NCI-H2107 treated with DMSO at 0.1 percent for 48 hours (cell line): Measurements from ENCODE around the gene WSCD1.

Source experiments
- DNase-seq: peaks from one replicate; lab custom pipeline; 2025; ENCODE audit not compliant: unreplicated experiment; lab: John Stamatoyannopoulos, UW

Gene WSCD1

GRCh38 chr17:6104956-6105648 lies 34.9 kb downstream of the WSCD1 start:
- no peak for DNase-seq

GRCh38 chr17:6105649-6106007 lies 35.4 kb downstream of the WSCD1 start:
- DNase-seq: no peak

GRCh38 chr17:6106212-6106611 lies 36.0 kb downstream of the WSCD1 start:
- no peak for DNase-seq

GRCh38 chr17:6107791-6108190 lies 37.6 kb downstream of the WSCD1 start:
- no peak for DNase-seq

- no peak for DNase-seq
Observed at GRCh38 chr17:6108382-6108781, 38.2 kb downstream of the WSCD1 start.

GRCh38 chr17:6108987-6109386 lies 38.8 kb downstream of the WSCD1 start:
- no peak for DNase-seq

GRCh38 chr17:6109536-6109935 lies 39.4 kb downstream of the WSCD1 start:
- no peak for DNase-seq

- no peak for DNase-seq
Observed at GRCh38 chr17:6110088-6110487, 39.9 kb downstream of the WSCD1 start.

GRCh38 chr17:6110592-6110991 lies 40.4 kb downstream of the WSCD1 start:
- DNase-seq: no peak

- no peak for DNase-seq
Observed at GRCh38 chr17:6120351-6120750, 50.2 kb downstream of the WSCD1 start.

GRCh38 chr17:6124856-6125255 lies 54.7 kb downstream of the WSCD1 start:
- DNase-seq: no peak

- no peak for DNase-seq
Observed at GRCh38 chr17:6126768-6127167, 56.6 kb downstream of the WSCD1 start.

GRCh38 chr17:6134721-6135120 lies 64.5 kb downstream of the WSCD1 start:
- DNase-seq: no peak

GRCh38 chr17:6135236-6135635 lies 65.1 kb downstream of the WSCD1 start:
- DNase-seq: no peak

GRCh38 chr17:6135996-6136395 lies 65.8 kb downstream of the WSCD1 start:
- no peak for DNase-seq

- peak; percentile 9 for DNase-seq
Observed at GRCh38 chr17:6137716-6138502, 67.7 kb downstream of the WSCD1 start.

GRCh38 chr17:6138761-6139446 lies 68.7 kb downstream of the WSCD1 start:
- no peak for DNase-seq

GRCh38 chr17:6139447-6139832 lies 69.3 kb downstream of the WSCD1 start:
- no peak for DNase-seq

GRCh38 chr17:6140188-6140587 lies 70.0 kb downstream of the WSCD1 start:
- DNase-seq: no peak

GRCh38 chr17:6140728-6141330 lies 70.7 kb downstream of the WSCD1 start:
- no peak for DNase-seq

GRCh38 chr17:6142701-6143100 lies 72.5 kb downstream of the WSCD1 start:
- DNase-seq: no peak

GRCh38 chr17:6145946-6146345 lies 75.8 kb downstream of the WSCD1 start:
- no peak for DNase-seq
